ENCODE measurements around the gene PHACTR3. TPM values are rescaled to one million over a fixed set of nuclear protein-coding genes. Genes with fewer than 3 reads are reported as not detected.
"Not testable (repeated sequence)": the region's sequence is repeated elsewhere in the genome, so short reads cannot be mapped to it uniquely, and the experiment has no call there.

The PHACTR3 gene
- total RNA-seq, 1 donor from 2014 or later = not detected

DNA sequence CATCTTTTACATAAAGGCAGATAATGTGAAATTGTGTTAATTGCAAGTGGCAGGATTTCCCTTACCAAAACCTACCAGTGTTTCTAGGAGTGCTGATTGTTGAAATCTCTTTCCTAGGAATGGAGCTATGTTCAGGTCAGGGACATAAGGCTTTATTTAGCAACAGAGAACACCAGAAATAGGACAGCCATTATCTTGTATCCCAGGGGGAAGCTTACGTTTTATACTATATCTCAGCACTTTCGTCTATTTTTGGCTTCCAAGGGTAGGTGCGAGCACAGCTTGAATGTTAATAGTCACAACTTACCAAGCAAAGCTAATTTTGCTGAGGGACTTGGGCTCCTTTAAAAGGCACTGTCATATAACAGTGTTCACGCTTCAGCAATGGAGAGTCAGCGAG lies 235.1 kb downstream of the PHACTR3 start:
- intact Hi-C loops (cut with micrococcal nuclease) = no loop called here

- intact Hi-C loops (cut with micrococcal nuclease) = no loop called here
Observed at GRCh38 chr20:59845472-59845871, 241.1 kb downstream of the PHACTR3 start.

- intact Hi-C loops (cut with micrococcal nuclease) = no loop called here
Observed at GRCh38 chr20:59848182-59848581, 243.8 kb downstream of the PHACTR3 start.

- intact Hi-C loops (cut with micrococcal nuclease) = no loop called here
Observed at GRCh38 chr20:59850018-59850641, 245.8 kb downstream of the PHACTR3 start.

DNA sequence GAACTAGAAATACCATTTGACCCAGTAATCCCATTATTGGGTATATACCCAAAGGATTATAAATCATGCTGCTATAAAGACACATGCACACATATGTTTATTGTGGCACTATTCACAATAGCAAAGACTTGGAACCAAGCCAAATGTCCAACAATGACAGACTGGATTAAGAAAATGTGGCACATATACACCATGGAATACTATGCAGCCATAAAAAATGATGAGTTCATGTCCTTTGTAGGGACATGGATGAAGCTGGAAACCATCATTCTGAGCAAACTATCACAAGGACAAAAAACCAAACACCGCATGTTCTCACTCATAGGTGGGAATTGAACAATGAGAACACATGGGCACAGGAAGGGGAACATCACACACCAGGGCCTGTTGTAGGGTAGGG lies 252.2 kb downstream of the PHACTR3 start:
- intact Hi-C loops (cut with micrococcal nuclease) = not testable (repeated sequence)

GRCh38 chr20:59856941-59857340 lies 252.6 kb downstream of the PHACTR3 start:
- intact Hi-C loops (cut with micrococcal nuclease) = not testable (repeated sequence)

DNA sequence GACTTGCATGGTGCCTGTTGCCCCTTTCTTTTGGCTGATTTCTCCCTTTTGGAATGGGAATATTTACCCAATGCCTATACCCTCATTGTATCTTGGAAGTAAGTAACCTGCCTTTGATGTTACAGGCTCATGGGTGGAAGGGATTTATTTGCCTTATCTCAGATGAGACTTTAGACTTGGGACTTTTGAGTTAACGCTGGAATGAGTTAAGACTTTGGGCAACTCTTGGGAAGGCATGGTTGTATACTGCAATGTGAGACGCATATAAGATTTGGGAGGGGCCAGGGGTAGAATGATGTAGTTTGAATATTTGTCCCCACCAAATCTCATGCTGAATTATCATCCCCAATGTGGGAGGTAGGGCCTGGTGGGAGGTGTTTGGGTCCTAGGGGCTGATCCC lies 253.6 kb downstream of the PHACTR3 start:
- intact Hi-C loops (cut with micrococcal nuclease) = no loop called here

DNA sequence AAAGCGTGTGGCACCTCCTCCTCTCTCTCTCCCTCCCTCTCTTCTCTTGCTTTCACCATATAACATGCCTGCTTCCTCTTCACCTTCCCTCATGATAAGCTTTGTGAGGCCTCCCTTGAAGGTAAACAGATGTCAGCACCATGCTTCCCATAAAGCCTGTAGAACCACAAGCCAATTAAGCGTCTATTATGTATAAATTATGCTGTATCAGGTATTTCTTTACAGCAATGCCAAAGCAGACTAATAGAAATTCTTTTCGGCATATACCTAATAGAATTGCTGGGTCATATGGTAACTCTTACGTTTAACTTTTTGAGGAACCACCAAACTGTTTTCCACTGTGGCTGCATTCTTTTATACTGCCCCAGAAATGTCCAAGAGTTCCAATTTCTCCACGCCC lies 254.1 kb downstream of the PHACTR3 start:
- intact Hi-C loops (cut with micrococcal nuclease) = no loop called here

- intact Hi-C loops (cut with micrococcal nuclease) = no loop called here
Observed at GRCh38 chr20:59861401-59861800, 257.1 kb downstream of the PHACTR3 start.

DNA sequence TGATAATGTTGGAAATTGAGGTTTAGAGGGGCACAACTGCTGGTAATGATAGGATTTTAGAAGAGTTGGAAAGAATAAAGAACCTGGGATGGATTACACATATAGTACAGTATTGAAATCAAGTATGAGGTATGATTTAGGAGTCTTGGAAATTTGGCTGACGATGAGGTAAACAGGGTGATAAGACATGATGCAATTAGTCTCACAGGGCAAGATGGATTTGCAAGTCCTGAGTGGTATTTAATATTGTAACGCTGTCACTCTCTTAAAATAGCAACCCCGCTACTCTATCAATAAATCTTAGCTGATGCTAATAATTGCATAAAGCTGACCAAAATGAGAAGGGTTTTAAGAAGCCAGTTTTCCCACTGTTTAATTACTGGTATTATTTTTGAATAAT lies 258.7 kb downstream of the PHACTR3 start:
- intact Hi-C loops (cut with micrococcal nuclease) = no loop called here

GRCh38 chr20:59864726-59865125 lies 260.4 kb downstream of the PHACTR3 start:
- intact Hi-C loops (cut with micrococcal nuclease) = no loop called here

DNA sequence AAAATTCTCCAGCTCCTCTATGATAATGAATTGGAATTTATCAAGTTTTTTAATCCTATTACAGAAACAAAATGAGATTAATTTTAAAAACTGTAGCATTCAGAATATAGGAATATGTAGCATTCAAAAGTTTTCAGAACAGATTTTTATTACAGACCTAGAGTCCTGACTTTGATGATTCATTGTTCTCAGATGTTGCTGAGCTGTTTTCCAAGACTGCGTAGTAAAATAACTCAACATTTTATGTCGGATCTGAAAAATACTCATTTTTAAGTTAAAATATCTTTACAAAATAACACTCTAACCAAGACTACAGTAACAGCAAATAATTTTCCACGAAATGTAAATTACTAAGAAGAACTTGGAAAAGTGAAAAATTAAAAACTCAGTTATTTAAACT lies 262.0 kb downstream of the PHACTR3 start:
- intact Hi-C loops (cut with micrococcal nuclease) = no loop called here

- intact Hi-C loops (cut with micrococcal nuclease) = no loop called here
Observed at GRCh38 chr20:59871096-59871495, 266.8 kb downstream of the PHACTR3 start.

- intact Hi-C loops (cut with micrococcal nuclease) = no loop called here
Observed at GRCh38 chr20:59873409-59873808, 269.1 kb downstream of the PHACTR3 start.

DNA sequence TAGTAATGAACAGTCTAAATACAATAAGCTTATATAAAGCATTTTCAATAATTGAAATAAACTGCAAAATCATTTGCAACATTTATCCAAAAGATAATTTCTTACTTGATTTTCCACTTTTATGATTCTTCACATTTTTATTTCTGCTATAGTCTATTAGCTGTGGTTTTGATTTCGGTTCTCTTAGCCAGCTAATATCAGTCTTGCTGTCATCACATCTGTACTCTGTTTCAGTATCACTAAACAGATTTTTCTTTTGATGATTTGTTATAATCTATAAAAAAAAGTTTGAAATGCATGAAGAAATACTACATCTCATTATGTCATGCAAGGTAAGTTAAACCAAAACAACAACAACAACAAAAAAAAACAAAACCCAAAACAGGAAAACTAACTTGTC lies 275.9 kb downstream of the PHACTR3 start:
- intact Hi-C loops (cut with micrococcal nuclease) = no loop called here

DNA sequence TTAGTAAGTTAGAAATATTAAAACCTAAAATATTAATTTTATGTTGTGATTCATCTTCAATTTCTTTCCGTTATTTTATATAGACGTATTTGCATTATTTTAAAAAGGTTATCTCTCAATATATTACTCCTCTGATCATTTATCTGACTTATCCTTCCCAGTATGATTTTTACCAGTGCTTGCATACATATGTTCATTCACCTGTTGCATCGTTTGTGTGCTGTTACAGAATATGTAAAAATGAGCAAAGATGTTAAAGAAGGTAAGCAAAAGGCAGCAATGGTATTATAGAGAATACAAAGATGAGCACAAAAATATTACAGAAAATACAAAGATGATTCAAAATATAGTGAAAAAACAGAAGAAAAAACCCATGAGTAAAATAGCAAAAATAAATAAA lies 280.2 kb downstream of the PHACTR3 start:
- intact Hi-C loops (cut with micrococcal nuclease) = no loop called here

- intact Hi-C loops (cut with micrococcal nuclease) = no loop called here
Observed at GRCh38 chr20:59888050-59888449, 283.7 kb downstream of the PHACTR3 start.

DNA sequence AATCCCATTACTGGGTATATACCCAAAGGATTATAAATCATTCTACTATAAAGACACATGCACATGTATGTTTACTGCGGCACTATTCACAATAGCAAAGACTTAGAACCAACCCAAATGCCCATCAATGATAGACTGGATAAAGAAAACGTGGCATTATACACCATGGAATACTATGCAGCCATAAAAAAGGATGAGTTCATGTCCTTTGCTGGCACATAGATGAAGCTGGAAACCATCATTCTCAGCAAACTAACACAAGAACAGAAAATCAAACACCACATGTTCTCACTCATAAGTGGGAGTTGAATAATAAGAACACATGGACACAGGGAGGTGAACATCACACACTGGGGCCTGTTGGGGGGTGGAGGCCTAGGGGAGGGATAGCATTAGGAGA lies 285.7 kb downstream of the PHACTR3 start:
- intact Hi-C loops (cut with micrococcal nuclease) = not testable (repeated sequence)

- intact Hi-C loops (cut with micrococcal nuclease) = no loop called here
Observed at GRCh38 chr20:59891581-59891980, 287.2 kb downstream of the PHACTR3 start.

- intact Hi-C loops (cut with micrococcal nuclease) = no loop called here
Observed at GRCh38 chr20:59895908-59896307, 291.6 kb downstream of the PHACTR3 start.

Data from T-helper 2 cell treated with Interferon-gamma antibody and Interleukin-4, amounts not matched to agents 100 ng/mL and 5 ng/mL, for 36 hours (primary cell).